ENCODE results near the gene SMTNL1.

GRCh38 chr11:57491371-57492061, 45.9 kb upstream of the SMTNL1 start:
- TF ChIP-seq MYC (IDR thresholded peaks at IDR 0.05; ENCODE audit: low read depth, low read length) (no peak), MYC (CRISPR knock-in tag; IDR thresholded peaks at IDR 0.05; ENCODE audit: borderline replicate concordance, low read depth) (no peak), ZNF695 (CRISPR knock-in tag; IDR thresholded peaks at IDR 0.05) (no peak), FOXP1 (CRISPR knock-in tag; IDR thresholded peaks at IDR 0.05) (no peak), MEF2D (tag; conservative IDR thresholded peaks at IDR 0.05; ENCODE audit: low read depth) (no peak), CREB1 (IDR thresholded peaks at IDR 0.05) (no peak), CREB1 (CRISPR knock-in tag; IDR thresholded peaks at IDR 0.05) (no peak), CCAR2 (IDR thresholded peaks at IDR 0.05; ENCODE audit: low read depth, low read length) (no peak), GTF2F1 (IDR thresholded peaks at IDR 0.05; ENCODE audit: low read depth, low read length) (no peak), FOXO4 (CRISPR knock-in tag; IDR thresholded peaks at IDR 0.05) (no peak), SMAD4 (CRISPR knock-in tag; conservative IDR thresholded peaks at IDR 0.05) (no peak), ZC3H4 (CRISPR knock-in tag; IDR thresholded peaks at IDR 0.05; ENCODE audit: borderline replicate concordance) (no peak)

All from K562 (cell line).